Activated CD4-positive, alpha-beta T cell treated with anti-CD3 and anti-CD28 coated beads, Interleukin-2, Interleukin-4, amounts not matched to agents 100 ng/mL and 50 ng/mL, durations not matched to agents 16 hours and 8 hours (primary cell): Measurements from ENCODE around the gene GPR137B.
"Not testable (repeated sequence)": the region's sequence is repeated elsewhere in the genome, so short reads cannot be mapped to it uniquely, and the experiment has no call there.

Experiments
- DNase-seq: peaks from one replicate; pipeline ENCODE4 v3.0.0-alpha.2; 2020; ENCODE audit warnings: low spot score

GPR137B gene

GRCh38 chr1:236144446-236145150 is 2.3 kb downstream of the GPR137B start:
- DNase-seq: no peak

- no peak for DNase-seq
Measured at GRCh38 chr1:236147068-236147467, 4.7 kb downstream of the GPR137B start.

- DNase-seq: no peak
Measured at GRCh38 chr1:236147521-236148469, 5.5 kb downstream of the GPR137B start.

GRCh38 chr1:236148470-236148845 is 6.1 kb downstream of the GPR137B start:
- no peak for DNase-seq

GRCh38 chr1:236149003-236149595 is 6.8 kb downstream of the GPR137B start:
- no peak for DNase-seq

- no peak for DNase-seq
Measured at GRCh38 chr1:236149696-236150228, 7.4 kb downstream of the GPR137B start.

GRCh38 chr1:236150311-236150955 is 8.1 kb downstream of the GPR137B start:
- no peak for DNase-seq

- DNase-seq: no peak
Measured at GRCh38 chr1:236150986-236151385, 8.6 kb downstream of the GPR137B start.

- no peak for DNase-seq
Measured at GRCh38 chr1:236151739-236152424, 9.5 kb downstream of the GPR137B start.

GRCh38 chr1:236154126-236154525 is 11.8 kb downstream of the GPR137B start:
- no peak for DNase-seq

- DNase-seq: no peak
Measured at GRCh38 chr1:236154671-236155398, 12.5 kb downstream of the GPR137B start.

- DNase-seq: no peak
Measured at GRCh38 chr1:236155399-236155767, 13.0 kb downstream of the GPR137B start.

GRCh38 chr1:236155841-236156503 is 13.6 kb downstream of the GPR137B start:
- no peak for DNase-seq

- DNase-seq: peak; percentile 55
Measured at GRCh38 chr1:236156512-236157208, 14.3 kb downstream of the GPR137B start.

- not testable (repeated sequence) for DNase-seq
Measured at GRCh38 chr1:236158072-236158471, 15.7 kb downstream of the GPR137B start.

GRCh38 chr1:236158719-236159118 is 16.4 kb downstream of the GPR137B start:
- no peak for DNase-seq

GRCh38 chr1:236159704-236160539 is 17.6 kb downstream of the GPR137B start:
- no peak for DNase-seq

GRCh38 chr1:236160540-236161127 is 18.3 kb downstream of the GPR137B start:
- no peak for DNase-seq
